H9 (cell line): ENCODE results near the gene BET1L. TPM values are rescaled to one million over a fixed set of nuclear protein-coding genes. Genes with fewer than 3 reads are reported as not detected.
A peak's percentile ranks its signal among the peaks of the same experiment; 100 is the strongest.

Experiments
- DNase-seq: peaks from one replicate; pipeline ENCODE4 v3.0.0-alpha.2; 2017
- H2AFZ ChIP-seq: one replicate; pipeline ENCODE4 v1.6.1; 2013; ENCODE audit warnings: mild to moderate bottlenecking, low read length, control low read depth, moderate library complexity
- H2AK5ac ChIP-seq: 2 replicates; pipeline ENCODE4 v1.6.1; 2013; ENCODE audit warnings: low read length, control low read depth, mixed read lengths; ENCODE audit not compliant: insufficient read length
- H2BK120ac ChIP-seq: one replicate; pipeline ENCODE4 v1.6.1; 2013; ENCODE audit warnings: low read depth, mild to moderate bottlenecking, low read length, control low read depth, inconsistent platforms; ENCODE audit not compliant: poor library complexity, severe bottlenecking
- H2BK12ac ChIP-seq: 2 replicates; pipeline ENCODE4 v1.6.1; 2013; ENCODE audit warnings: low read length, control low read depth, mixed read lengths, low read depth; ENCODE audit not compliant: insufficient read length
- H2BK15ac ChIP-seq: 2 replicates; pipeline ENCODE4 v1.6.1; 2013; ENCODE audit warnings: low read depth, low read length, control low read depth
- H2BK20ac ChIP-seq: one replicate; pipeline ENCODE4 v1.6.1; 2013; ENCODE audit warnings: low read depth, mild to moderate bottlenecking, low read length, control low read depth, inconsistent platforms; ENCODE audit not compliant: poor library complexity, severe bottlenecking
- H2BK5ac ChIP-seq: 2 replicates; pipeline ENCODE4 v1.6.1; 2013; ENCODE audit warnings: low read length, control low read depth, mixed read lengths; ENCODE audit not compliant: insufficient read length
- H3K14ac ChIP-seq: 2 replicates; pipeline ENCODE4 v1.6.1; 2013; ENCODE audit warnings: low read length, control low read depth; ENCODE audit not compliant: insufficient read depth
- H3K18ac ChIP-seq: 2 replicates; pipeline ENCODE4 v1.6.1; 2013; ENCODE audit warnings: low read depth, mild to moderate bottlenecking, mixed read lengths, low read length, control low read depth; ENCODE audit not compliant: insufficient read length
- H3K23ac ChIP-seq: 2 replicates; pipeline ENCODE4 v1.6.1; 2013; ENCODE audit warnings: low read length, control low read depth, mixed read lengths, low read depth; ENCODE audit not compliant: insufficient read length
- H3K23me2 ChIP-seq: 2 replicates; pipeline ENCODE4 v1.6.1; 2013; ENCODE audit warnings: low read depth, mild to moderate bottlenecking, mixed read lengths, low read length, control low read depth; ENCODE audit not compliant: insufficient read length, poor library complexity, severe bottlenecking
- H3K27ac ChIP-seq: 2 replicates; pipeline ENCODE4 v1.5.1; 2013; ENCODE audit warnings: low read length, control low read depth, mixed read lengths, low read depth; ENCODE audit not compliant: insufficient read length
- H3K27me3 ChIP-seq: 2 replicates; pipeline ENCODE4 v1.6.1; 2013; ENCODE audit warnings: low read length, control low read depth, inconsistent platforms; ENCODE audit not compliant: insufficient read depth
- H3K4ac ChIP-seq: 2 replicates; pipeline ENCODE4 v1.6.1; 2013; ENCODE audit warnings: low read depth, mild to moderate bottlenecking, control low read depth, inconsistent platforms, low read length, moderate library complexity
- H3K4me1 ChIP-seq: 2 replicates; pipeline ENCODE4 v1.6.1; 2013; ENCODE audit warnings: low read length, control low read depth, inconsistent platforms; ENCODE audit not compliant: insufficient read depth
- H3K4me2 ChIP-seq: 2 replicates; pipeline ENCODE4 v1.6.1; 2013; ENCODE audit warnings: low read length, control low read depth, mixed read lengths; ENCODE audit not compliant: insufficient read length, insufficient read depth
- H3K56ac ChIP-seq: 2 replicates; pipeline ENCODE4 v1.6.1; 2013; ENCODE audit warnings: low read depth, mild to moderate bottlenecking, mixed read lengths, low read length, control low read depth; ENCODE audit not compliant: insufficient read length
- H3K79me1 ChIP-seq: 2 replicates; pipeline ENCODE4 v1.6.1; 2013; ENCODE audit warnings: low read depth, mild to moderate bottlenecking, moderate library complexity, low read length, control low read depth, inconsistent platforms; ENCODE audit not compliant: insufficient read depth, poor library complexity, severe bottlenecking
- H3K79me2 ChIP-seq: 2 replicates; pipeline ENCODE4 v1.6.1; 2013; ENCODE audit warnings: low read length, control low read depth, inconsistent platforms; ENCODE audit not compliant: insufficient read depth
- H3K9ac ChIP-seq: 2 replicates; pipeline ENCODE4 v1.6.1; 2013; ENCODE audit warnings: low read length, control low read depth, mixed read lengths; ENCODE audit not compliant: insufficient read length; ENCODE audit errors: extremely low read depth
- H3K9me3 ChIP-seq: one replicate; pipeline ENCODE4 v1.6.1; 2013; ENCODE audit warnings: low read depth, low read length, inconsistent platforms; ENCODE audit not compliant: control insufficient read depth
- H3T11ph ChIP-seq: one replicate; pipeline ENCODE4 v1.6.1; 2013; ENCODE audit warnings: mild to moderate bottlenecking, low read length, control low read depth, inconsistent platforms
- H4K20me1 ChIP-seq: one replicate; pipeline ENCODE4 v1.6.1; 2013; ENCODE audit not compliant: control insufficient read depth, insufficient read length, insufficient read depth
- H4K5ac ChIP-seq: 2 replicates; pipeline ENCODE4 v1.6.1; 2013; ENCODE audit warnings: low read depth, mild to moderate bottlenecking, mixed read lengths, low read length, control low read depth; ENCODE audit not compliant: insufficient read length
- H4K8ac ChIP-seq: replicated peaks from 2 replicates; pipeline ENCODE4 v1.6.1; 2013; ENCODE audit warnings: low read length, control low read depth, mixed read lengths, low read depth; ENCODE audit not compliant: insufficient read length
- H4K91ac ChIP-seq: 2 replicates; pipeline ENCODE4 v1.6.1; 2013; ENCODE audit warnings: low read depth, mild to moderate bottlenecking, moderate library complexity, mixed read lengths, low read length, control low read depth; ENCODE audit not compliant: insufficient read length
- H3K27ac Mint-ChIP-seq, 3 experiments: 2 replicates in 2 of 3; 3 replicates in 1 of 3; pipeline ENCODE4 v1.8.0; 2020 to 2021; ENCODE audit warnings: mixed read lengths in 3 of 3, mild to moderate bottlenecking in 1 of 3, moderate library complexity in 1 of 3
- H3K27me3 Mint-ChIP-seq: 2 replicates; pipeline ENCODE4 v1.8.0; 2021; ENCODE audit warnings: low read depth, mild to moderate bottlenecking, moderate library complexity, mixed read lengths
- H3K36me3 Mint-ChIP-seq, 3 experiments: 2 replicates in 2 of 3; 3 replicates in 1 of 3; pipeline ENCODE4 v1.8.0; 2020 to 2021; ENCODE audit warnings: low read depth in 3 of 3, mixed read lengths in 3 of 3; ENCODE audit not compliant: insufficient read depth in 1 of 3
- H3K4me1 Mint-ChIP-seq, 2 experiments: 2 replicates each; pipeline ENCODE4 v1.8.0; 2020; ENCODE audit warnings: mixed read lengths in 2 of 2
- H3K4me3 Mint-ChIP-seq, 2 experiments: 2 replicates in 1 of 2; 3 replicates in 1 of 2; pipeline ENCODE4 v1.8.0; 2020 to 2021; ENCODE audit warnings: mild to moderate bottlenecking in 2 of 2, mixed read lengths in 2 of 2, moderate library complexity in 1 of 2
- H3K9me3 Mint-ChIP-seq, 2 experiments: 2 replicates in 1 of 2; 3 replicates in 1 of 2; pipeline ENCODE4 v1.8.0; 2020; ENCODE audit warnings: mild to moderate bottlenecking in 2 of 2, mixed read lengths in 2 of 2, moderate library complexity in 1 of 2
- WGBS: extraction: QIAGEN DNeasy Blood & Tissue Kit; methylation state at CpG from one replicate; pipeline ENCODE4 v1.1.7; 2013; ENCODE audit warnings: missing lambda C conversion rate, low lambda C conversion rate, mixed read lengths; ENCODE audit not compliant: insufficient read length; ENCODE audit errors: extremely low coverage; 5-methylcytosine and 5-hydroxymethylcytosine counted together
- total RNA-seq: library from RNA; stranded (reverse); gene quantifications from 2 replicates; pipeline ENCODE4 v1.2.1, GENCODE V29; 2021
- TF ChIP-seq, protein P1 (sequence below): fragments of 200-600 bp; sonication (generic); conservative IDR thresholded peaks from 3 replicates; pipeline ENCODE4 v1.8.0; 2021; ENCODE audit warnings: antibody characterized with exemption, mild to moderate bottlenecking

The BET1L gene
- total RNA-seq, 1 experiment from 2014 or later = 49.4 TPM

DNA sequence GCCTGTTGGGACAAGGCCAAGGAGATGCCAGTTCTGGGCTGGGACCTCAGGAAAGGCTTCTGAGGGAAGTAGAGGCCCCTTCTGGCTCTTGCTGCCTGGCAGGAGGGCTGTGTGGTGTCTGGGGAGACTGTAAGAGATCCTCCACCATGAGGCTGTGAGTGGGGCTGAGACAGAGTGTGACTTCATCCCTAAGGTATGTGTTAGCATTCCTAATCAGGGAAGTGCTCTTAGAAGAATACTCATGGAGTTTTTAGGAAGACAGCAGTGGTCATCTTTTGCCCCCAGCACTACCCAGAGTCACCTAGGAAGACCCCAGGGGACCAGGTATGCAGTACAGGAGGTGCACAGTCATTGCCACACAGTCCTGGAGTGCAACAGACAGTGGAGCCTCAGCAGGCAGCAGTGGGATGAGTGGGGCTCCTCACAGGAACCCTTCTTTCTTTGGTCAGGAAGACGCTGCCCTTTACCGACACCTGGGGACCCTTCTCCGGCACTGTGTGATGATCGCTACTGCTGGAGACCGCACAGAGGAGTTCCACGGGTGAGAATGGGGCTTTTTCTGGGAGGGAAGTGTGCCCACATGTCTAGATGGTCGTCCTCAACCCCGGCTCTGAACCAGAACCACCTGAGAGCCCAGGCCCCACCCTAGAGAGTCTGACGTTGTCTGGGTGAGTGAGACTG, 3.1 kb upstream of the BET1L start:
- Histone ChIP-seq H2BK120ac (no peak overlapping the region), H3K4ac (no peak overlapping the region), H2AK5ac (no peak overlapping the region), H3K4me1 (no peaks in the 10 kb centered on the region; the same call in 1 of the 2 replicates), H2AFZ (no peak overlapping the region), H3K9me3 (no peaks in the 10 kb centered on the region), H3K23me2 (peaks cover 21% of the 10 kb centered on the region), H4K91ac (no peak overlapping the region), H3K23ac (no peak overlapping the region), H2BK20ac (no peak overlapping the region), H3K27ac (no peak overlapping the region), H3K14ac (no peak overlapping the region), H3T11ph (no peak overlapping the region), H3K79me2 (no peaks in the 10 kb centered on the region; the same call in 1 of the 2 replicates), H3K27me3 (no peaks in the 10 kb centered on the region), H2BK12ac (no peak overlapping the region), H2BK15ac (no peak overlapping the region), H4K5ac (no peak overlapping the region), H3K79me1 (peaks cover 5% of the 10 kb centered on the region), H3K56ac (no peak overlapping the region), H3K4me2 (no peak overlapping the region), H3K18ac (no peak overlapping the region), H4K20me1 (no peaks in the 10 kb centered on the region), H4K8ac (no peak overlapping the region), H3K9ac (no peak overlapping the region), H2BK5ac (no peak overlapping the region)
- no peaks in the 10 kb centered on the region for H3K9me3 Mint-ChIP-seq
- peak overlapping the region; percentile 93 to 97 for H3K4me3 Mint-ChIP-seq
- no CpG with 5 or more reads among the region's 9 CpGs for WGBS
- peaks cover 5 to 17% of the 10 kb centered on the region in 2 experiments for H3K4me1 Mint-ChIP-seq
- no peaks in the 10 kb centered on the region for H3K27me3 Mint-ChIP-seq
- H3K36me3 Mint-ChIP-seq = peaks cover 29 to 62% (median 59%) of the 10 kb centered on the region in 3 experiments
- no peak for DNase-seq
- TF ChIP-seq, protein P1, sequence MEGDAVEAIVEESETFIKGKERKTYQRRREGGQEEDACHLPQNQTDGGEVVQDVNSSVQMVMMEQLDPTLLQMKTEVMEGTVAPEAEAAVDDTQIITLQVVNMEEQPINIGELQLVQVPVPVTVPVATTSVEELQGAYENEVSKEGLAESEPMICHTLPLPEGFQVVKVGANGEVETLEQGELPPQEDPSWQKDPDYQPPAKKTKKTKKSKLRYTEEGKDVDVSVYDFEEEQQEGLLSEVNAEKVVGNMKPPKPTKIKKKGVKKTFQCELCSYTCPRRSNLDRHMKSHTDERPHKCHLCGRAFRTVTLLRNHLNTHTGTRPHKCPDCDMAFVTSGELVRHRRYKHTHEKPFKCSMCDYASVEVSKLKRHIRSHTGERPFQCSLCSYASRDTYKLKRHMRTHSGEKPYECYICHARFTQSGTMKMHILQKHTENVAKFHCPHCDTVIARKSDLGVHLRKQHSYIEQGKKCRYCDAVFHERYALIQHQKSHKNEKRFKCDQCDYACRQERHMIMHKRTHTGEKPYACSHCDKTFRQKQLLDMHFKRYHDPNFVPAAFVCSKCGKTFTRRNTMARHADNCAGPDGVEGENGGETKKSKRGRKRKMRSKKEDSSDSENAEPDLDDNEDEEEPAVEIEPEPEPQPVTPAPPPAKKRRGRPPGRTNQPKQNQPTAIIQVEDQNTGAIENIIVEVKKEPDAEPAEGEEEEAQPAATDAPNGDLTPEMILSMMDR = no peak
- H3K27ac Mint-ChIP-seq = no peak overlapping the region
